ENCODE data around the gene CCT7.
A peak's percentile ranks its signal among the peaks of the same experiment; 100 is the strongest.

CCT7 gene

GRCh38 chr2:73232403-73233153, 1.5 kb upstream of the CCT7 start:
- peaks cover 12% of the 10 kb centered on the region; the same call in 1 of the 2 replicates for H3K4me1 ChIP-seq (ENCODE audit: control insufficient read depth, insufficient read depth, low read length)
- TF ChIP-seq EGR2 (tag by site-specific recombination; IDR thresholded peaks at IDR 0.05; ENCODE audit: low read depth) (peak; percentile 55; the same call in 1 of the 2 replicates), PBX3 (CRISPR knock-in tag; IDR thresholded peaks at IDR 0.05) (0 out of 2 replicates have a peak, but pooled peaks have one; percentile 68), ZNF792 (tag by site-specific recombination; IDR thresholded peaks at IDR 0.05) (0 out of 2 replicates have a peak, but pooled peaks have one; percentile 47), ZNF561 (tag by site-specific recombination; IDR thresholded peaks at IDR 0.05; ENCODE audit: borderline replicate concordance) (peak; percentile 33; the same call in 1 of the 2 replicates), ZNF623 (tag by site-specific recombination; IDR thresholded peaks at IDR 0.05) (no peak), CTCF (tag by site-specific recombination; IDR thresholded peaks at IDR 0.05) (peak; percentile 66), ZBTB48 (tag by site-specific recombination; IDR thresholded peaks at IDR 0.05) (peak; percentile 37; the same call in 1 of the 2 replicates), ZFHX2 (tag by site-specific recombination; conservative IDR thresholded peaks at IDR 0.05) (peak; percentile 71), GLIS2 (tag by site-specific recombination; IDR thresholded peaks at IDR 0.05) (no peak)
- TF ChIP-seq, protein P1, sequence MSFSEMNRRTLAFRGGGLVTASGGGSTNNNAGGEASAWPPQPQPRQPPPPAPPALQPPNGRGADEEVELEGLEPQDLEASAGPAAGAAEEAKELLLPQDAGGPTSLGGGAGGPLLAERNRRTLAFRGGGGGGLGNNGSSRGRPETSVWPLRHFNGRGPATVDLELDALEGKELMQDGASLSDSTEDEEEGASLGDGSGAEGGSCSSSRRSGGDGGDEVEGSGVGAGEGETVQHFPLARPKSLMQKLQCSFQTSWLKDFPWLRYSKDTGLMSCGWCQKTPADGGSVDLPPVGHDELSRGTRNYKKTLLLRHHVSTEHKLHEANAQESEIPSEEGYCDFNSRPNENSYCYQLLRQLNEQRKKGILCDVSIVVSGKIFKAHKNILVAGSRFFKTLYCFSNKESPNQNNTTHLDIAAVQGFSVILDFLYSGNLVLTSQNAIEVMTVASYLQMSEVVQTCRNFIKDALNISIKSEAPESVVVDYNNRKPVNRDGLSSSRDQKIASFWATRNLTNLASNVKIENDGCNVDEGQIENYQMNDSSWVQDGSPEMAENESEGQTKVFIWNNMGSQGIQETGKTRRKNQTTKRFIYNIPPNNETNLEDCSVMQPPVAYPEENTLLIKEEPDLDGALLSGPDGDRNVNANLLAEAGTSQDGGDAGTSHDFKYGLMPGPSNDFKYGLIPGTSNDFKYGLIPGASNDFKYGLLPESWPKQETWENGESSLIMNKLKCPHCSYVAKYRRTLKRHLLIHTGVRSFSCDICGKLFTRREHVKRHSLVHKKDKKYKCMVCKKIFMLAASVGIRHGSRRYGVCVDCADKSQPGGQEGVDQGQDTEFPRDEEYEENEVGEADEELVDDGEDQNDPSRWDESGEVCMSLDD (tag by site-specific recombination; IDR thresholded peaks at IDR 0.05) = 0 out of 2 replicates have a peak, but pooled peaks have one; percentile 22
- POLR2A ChIA-PET = interaction anchor here (0.6 to 3.7 kb wide), 15 partner anchors 8 to 154 kb away, joined by 3 to 33 read pairs (median 12); partner anchors contain the start of genes ALMS1 and FBXO41
- H3K9me3 ChIP-seq (ENCODE audit: control insufficient read depth, insufficient read depth, low read depth, low read length) = no peaks in the 10 kb centered on the region
- no peak overlapping the region for H3K27ac ChIP-seq (ENCODE audit: extremely low read depth, low read depth, low read length)
- peak overlapping the region; percentile 71 for H3K4me3 ChIP-seq (ENCODE audit: low read depth, low read length)
- peaks cover 6 to 46% of the 10 kb centered on the region in 2 experiments; a peak in 2 of 3 replicates for H3K36me3 ChIP-seq (ENCODE audit: control insufficient read depth in 2 of 2, insufficient read depth in 1 of 2, low read length in 2 of 2)
- CTCF ChIA-PET = interaction anchor here (0.7 to 2.0 kb wide), 3 partner anchors 20 to 332 kb away, joined by 3 to 11 read pairs (median 6); no protein-coding TSS in a partner anchor

- peaks cover 12% of the 10 kb centered on the region; the same call in 1 of the 2 replicates for H3K4me1 ChIP-seq (ENCODE audit: control insufficient read depth, insufficient read depth, low read length)
- H3K9me3 ChIP-seq (ENCODE audit: control insufficient read depth, insufficient read depth, low read depth, low read length) = no peaks in the 10 kb centered on the region
- ChIA-PET CTCF (interaction anchor here (1.5 to 2.0 kb wide), 2 partner anchors 21 to 57 kb away, joined by 6 to 11 read pairs; no protein-coding TSS in a partner anchor), POLR2A (interaction anchor here (0.5 to 3.7 kb wide), 24 partner anchors 9 to 504 kb away, joined by 3 to 33 read pairs (median 6); partner anchors contain the start of genes ALMS1, FBXO41, SPR and TPRKB)
- peaks cover 6 to 43% of the 10 kb centered on the region in 2 experiments; a peak in 2 of 3 replicates for H3K36me3 ChIP-seq (ENCODE audit: control insufficient read depth in 2 of 2, insufficient read depth in 1 of 2, low read length in 2 of 2)
- peak within 1 kb of the TSS; percentile 97 for H3K27ac ChIP-seq (ENCODE audit: extremely low read depth, low read depth, low read length)
- H3K4me3 ChIP-seq (ENCODE audit: low read depth, low read length) = peak within 1 kb of the TSS; percentile 87
- TF ChIP-seq, protein P2, sequence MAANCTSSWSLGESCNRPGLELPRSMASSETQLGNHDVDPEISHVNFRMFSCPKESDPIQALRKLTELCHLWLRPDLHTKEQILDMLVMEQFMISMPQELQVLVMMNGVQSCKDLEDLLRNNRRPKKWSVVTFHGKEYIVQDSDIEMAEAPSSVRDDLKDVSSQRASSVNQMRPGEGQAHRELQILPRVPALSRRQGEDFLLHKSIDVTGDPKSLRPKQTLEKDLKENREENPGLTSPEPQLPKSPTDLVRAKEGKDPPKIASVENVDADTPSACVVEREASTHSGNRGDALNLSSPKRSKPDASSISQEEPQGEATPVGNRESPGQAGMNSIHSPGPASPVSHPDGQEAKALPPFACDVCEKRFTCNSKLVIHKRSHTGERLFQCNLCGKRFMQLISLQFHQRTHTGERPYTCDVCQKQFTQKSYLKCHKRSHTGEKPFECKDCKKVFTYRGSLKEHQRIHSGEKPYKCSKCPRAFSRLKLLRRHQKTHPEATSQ (tag by site-specific recombination; IDR thresholded peaks at IDR 0.05) = peak; percentile 86; the same call in 1 of the 2 replicates
- TF ChIP-seq, protein P3, sequence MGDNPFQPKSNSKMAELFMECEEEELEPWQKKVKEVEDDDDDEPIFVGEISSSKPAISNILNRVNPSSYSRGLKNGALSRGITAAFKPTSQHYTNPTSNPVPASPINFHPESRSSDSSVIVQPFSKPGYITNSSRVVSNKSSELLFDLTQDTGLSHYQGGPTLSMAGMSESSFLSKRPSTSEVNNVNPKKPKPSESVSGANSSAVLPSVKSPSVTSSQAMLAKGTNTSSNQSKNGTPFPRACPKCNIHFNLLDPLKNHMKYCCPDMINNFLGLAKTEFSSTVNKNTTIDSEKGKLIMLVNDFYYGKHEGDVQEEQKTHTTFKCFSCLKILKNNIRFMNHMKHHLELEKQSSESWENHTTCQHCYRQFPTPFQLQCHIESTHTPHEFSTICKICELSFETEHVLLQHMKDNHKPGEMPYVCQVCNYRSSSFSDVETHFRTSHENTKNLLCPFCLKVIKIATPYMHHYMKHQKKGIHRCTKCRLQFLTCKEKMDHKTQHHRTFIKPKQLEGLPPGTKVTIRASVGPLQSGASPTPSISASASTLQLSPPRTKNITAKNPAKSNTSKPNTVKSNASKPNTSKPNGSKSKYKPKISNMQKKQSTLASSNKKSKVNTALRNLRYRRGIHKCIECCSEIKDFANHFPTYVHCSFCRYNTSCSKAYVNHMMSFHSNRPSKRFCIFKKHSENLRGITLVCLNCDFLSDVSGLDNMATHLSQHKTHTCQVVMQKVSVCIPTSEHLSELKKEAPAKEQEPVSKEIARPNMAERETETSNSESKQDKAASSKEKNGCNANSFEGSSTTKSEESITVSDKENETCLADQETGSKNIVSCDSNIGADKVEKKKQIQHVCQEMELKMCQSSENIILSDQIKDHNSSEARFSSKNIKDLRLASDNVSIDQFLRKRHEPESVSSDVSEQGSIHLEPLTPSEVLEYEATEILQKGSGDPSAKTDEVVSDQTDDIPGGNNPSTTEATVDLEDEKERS (tag by site-specific recombination; IDR thresholded peaks at IDR 0.05) = no peak
- TF ChIP-seq ZNF24 (tag by site-specific recombination; IDR thresholded peaks at IDR 0.05) (no peak), GLI2 (tag by site-specific recombination; IDR thresholded peaks at IDR 0.05; ENCODE audit: borderline replicate concordance, low read depth) (no peak), YY1 (tag by site-specific recombination; IDR thresholded peaks at IDR 0.05) (no peak), ZNF624 (tag by site-specific recombination; IDR thresholded peaks at IDR 0.05) (no peak), ZBTB48 (tag by site-specific recombination; IDR thresholded peaks at IDR 0.05) (no peak), ZFP41 (tag by site-specific recombination; IDR thresholded peaks at IDR 0.05; ENCODE audit: borderline replicate concordance) (no peak), RBAK (tag by site-specific recombination; IDR thresholded peaks at IDR 0.05) (no peak), KLF16 (tag by site-specific recombination; IDR thresholded peaks at IDR 0.05) (peak; percentile 99), ZNF324 (tag by site-specific recombination; IDR thresholded peaks at IDR 0.05) (peak; percentile 56; the same call in 1 of the 2 replicates)
Measured at GRCh38 chr2:73233154-73233931, 765 bp upstream of the CCT7 start, which contains the start of gene PRADC1. TSS of gene PRADC1 (minus strand) at chr2:73233239. CDS start at chr2:73233160, 79 bp downstream.

All from HEK293 (cell line).